Measurements from ENCODE around the gene ARID1B.

The ARID1B gene

DNA sequence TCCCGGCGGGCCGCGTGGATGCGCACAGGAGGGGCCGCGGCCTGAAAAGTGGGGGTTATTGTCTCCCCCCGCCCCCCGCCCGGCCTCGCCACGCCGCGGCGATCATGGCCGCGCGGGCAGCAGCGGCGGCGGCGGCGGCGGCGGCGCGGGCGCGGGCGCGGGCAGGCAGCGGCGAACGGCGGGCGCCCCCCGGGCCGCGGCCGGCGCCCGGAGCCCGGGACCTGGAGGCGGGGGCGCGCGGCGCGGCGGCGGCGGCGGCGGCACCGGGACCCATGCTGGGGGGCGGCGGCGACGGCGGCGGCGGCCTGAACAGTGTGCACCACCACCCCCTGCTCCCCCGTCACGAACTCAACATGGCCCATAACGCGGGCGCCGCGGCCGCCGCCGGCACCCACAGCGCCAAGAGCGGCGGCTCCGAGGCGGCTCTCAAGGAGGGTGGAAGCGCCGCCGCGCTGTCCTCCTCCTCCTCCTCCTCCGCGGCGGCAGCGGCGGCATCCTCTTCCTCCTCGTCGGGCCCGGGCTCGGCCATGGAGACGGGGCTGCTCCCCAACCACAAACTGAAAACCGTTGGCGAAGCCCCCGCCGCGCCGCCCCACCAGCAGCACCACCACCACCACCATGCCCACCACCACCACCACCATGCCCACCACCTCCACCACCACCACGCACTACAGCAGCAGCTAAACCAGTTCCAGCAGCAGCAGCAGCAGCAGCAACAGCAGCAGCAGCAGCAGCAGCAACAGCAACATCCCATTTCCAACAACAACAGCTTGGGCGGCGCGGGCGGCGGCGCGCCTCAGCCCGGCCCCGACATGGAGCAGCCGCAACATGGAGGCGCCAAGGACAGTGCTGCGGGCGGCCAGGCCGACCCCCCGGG lies 637 bp downstream of the ARID1B start:
- Histone ChIP-seq H3K4me3 (ENCODE audit: low read depth, low read length) (peak overlapping the region; percentile 94), H3K36me3 (ENCODE audit: control insufficient read depth in 2 of 2, insufficient read depth in 1 of 2, low read length in 2 of 2) (no peaks in the 10 kb centered on the region), H3K4me1 (ENCODE audit: control insufficient read depth, insufficient read depth, low read length) (peaks cover 20% of the 10 kb centered on the region), H3K9me3 (ENCODE audit: control insufficient read depth, insufficient read depth, low read depth, low read length) (no peaks in the 10 kb centered on the region), H3K27ac (ENCODE audit: extremely low read depth, low read depth, low read length) (peak overlapping the region; percentile 99)
- ChIA-PET POLR2A (interaction anchor here (1.0 kb wide), 1 partner anchor 91 kb away, joined by 5 read pairs; no protein-coding TSS in a partner anchor), CTCF (interaction anchor here (0.6 to 1.3 kb wide), 3 partner anchors 14 to 173 kb away, joined by 3 to 4 read pairs (median 4); no protein-coding TSS in a partner anchor)
- TF ChIP-seq ZNF514 (tag by site-specific recombination; IDR thresholded peaks at IDR 0.05) (no peak), ZNF114 (tag by site-specific recombination; IDR thresholded peaks at IDR 0.05) (no peak), ZNF335 (tag by site-specific recombination; conservative IDR thresholded peaks at IDR 0.05) (peak; percentile 76), ZBTB6 (tag by site-specific recombination; IDR thresholded peaks at IDR 0.05) (no peak), ZNF837 (tag by site-specific recombination; IDR thresholded peaks at IDR 0.05) (no peak; the same call in 1 of the 2 replicates), ZNF221 (tag by site-specific recombination; IDR thresholded peaks at IDR 0.05; ENCODE audit: borderline replicate concordance) (no peak), RBAK (tag by site-specific recombination; IDR thresholded peaks at IDR 0.05) (no peak), ZNF610 (tag by site-specific recombination; IDR thresholded peaks at IDR 0.05; ENCODE audit: borderline replicate concordance) (no peak), ZNF530 (tag by site-specific recombination; IDR thresholded peaks at IDR 0.05; ENCODE audit: low read depth) (no peak), OSR2 (tag by site-specific recombination; IDR thresholded peaks at IDR 0.05) (peak; percentile 72), ZNF155 (tag by site-specific recombination; IDR thresholded peaks at IDR 0.05) (no peak), ZNF560 (tag by site-specific recombination; IDR thresholded peaks at IDR 0.05; ENCODE audit: borderline replicate concordance) (no peak), ZNF747 (tag by site-specific recombination; IDR thresholded peaks at IDR 0.05) (no peak), MYNN (tag by site-specific recombination; IDR thresholded peaks at IDR 0.05; ENCODE audit: borderline replicate concordance) (peak; percentile 77; the same call in 1 of the 2 replicates), ZNF555 (tag by site-specific recombination; conservative IDR thresholded peaks at IDR 0.05) (no peak), ZFHX2 (tag by site-specific recombination; conservative IDR thresholded peaks at IDR 0.05) (peak; percentile 86), GLI4 (tag by site-specific recombination; IDR thresholded peaks at IDR 0.05) (peak; percentile 72; the same call in 1 of the 2 replicates), SP3 (tag by site-specific recombination; IDR thresholded peaks at IDR 0.05) (no peak), ZNF664 (tag by site-specific recombination; IDR thresholded peaks at IDR 0.05) (no peak), ZBTB26 (tag by site-specific recombination; optimal IDR thresholded peaks at IDR 0.05) (peak; percentile 90), BCL6B (tag by site-specific recombination; IDR thresholded peaks at IDR 0.05) (no peak), ZNF23 (tag by site-specific recombination; IDR thresholded peaks at IDR 0.05; ENCODE audit: borderline replicate concordance) (no peak), ZSCAN30 (tag by site-specific recombination; IDR thresholded peaks at IDR 0.05) (peak; percentile 43; the same call in 1 of the 2 replicates), ZBTB20 (tag by site-specific recombination; IDR thresholded peaks at IDR 0.05) (peak; percentile 87; the same call in 1 of the 2 replicates), ZNF548 (tag by site-specific recombination; IDR thresholded peaks at IDR 0.05) (no peak), HOXA7 (CRISPR knock-in tag; IDR thresholded peaks at IDR 0.05; ENCODE audit: borderline replicate concordance) (no peak), ZBTB17 (tag by site-specific recombination; IDR thresholded peaks at IDR 0.05) (no peak), ZFP41 (tag by site-specific recombination; IDR thresholded peaks at IDR 0.05; ENCODE audit: borderline replicate concordance) (no peak), MZF1 (tag by site-specific recombination; IDR thresholded peaks at IDR 0.05; ENCODE audit: borderline replicate concordance) (no peak), ZNF19 (tag by site-specific recombination; IDR thresholded peaks at IDR 0.05; ENCODE audit: low read depth) (no peak)
- TF ChIP-seq, protein P1, sequence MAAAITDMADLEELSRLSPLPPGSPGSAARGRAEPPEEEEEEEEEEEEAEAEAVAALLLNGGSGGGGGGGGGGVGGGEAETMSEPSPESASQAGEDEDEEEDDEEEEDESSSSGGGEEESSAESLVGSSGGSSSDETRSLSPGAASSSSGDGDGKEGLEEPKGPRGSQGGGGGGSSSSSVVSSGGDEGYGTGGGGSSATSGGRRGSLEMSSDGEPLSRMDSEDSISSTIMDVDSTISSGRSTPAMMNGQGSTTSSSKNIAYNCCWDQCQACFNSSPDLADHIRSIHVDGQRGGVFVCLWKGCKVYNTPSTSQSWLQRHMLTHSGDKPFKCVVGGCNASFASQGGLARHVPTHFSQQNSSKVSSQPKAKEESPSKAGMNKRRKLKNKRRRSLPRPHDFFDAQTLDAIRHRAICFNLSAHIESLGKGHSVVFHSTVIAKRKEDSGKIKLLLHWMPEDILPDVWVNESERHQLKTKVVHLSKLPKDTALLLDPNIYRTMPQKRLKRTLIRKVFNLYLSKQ (tag by site-specific recombination; IDR thresholded peaks at IDR 0.05; ENCODE audit: borderline replicate concordance), result no peak
- TF ChIP-seq, protein P2, sequence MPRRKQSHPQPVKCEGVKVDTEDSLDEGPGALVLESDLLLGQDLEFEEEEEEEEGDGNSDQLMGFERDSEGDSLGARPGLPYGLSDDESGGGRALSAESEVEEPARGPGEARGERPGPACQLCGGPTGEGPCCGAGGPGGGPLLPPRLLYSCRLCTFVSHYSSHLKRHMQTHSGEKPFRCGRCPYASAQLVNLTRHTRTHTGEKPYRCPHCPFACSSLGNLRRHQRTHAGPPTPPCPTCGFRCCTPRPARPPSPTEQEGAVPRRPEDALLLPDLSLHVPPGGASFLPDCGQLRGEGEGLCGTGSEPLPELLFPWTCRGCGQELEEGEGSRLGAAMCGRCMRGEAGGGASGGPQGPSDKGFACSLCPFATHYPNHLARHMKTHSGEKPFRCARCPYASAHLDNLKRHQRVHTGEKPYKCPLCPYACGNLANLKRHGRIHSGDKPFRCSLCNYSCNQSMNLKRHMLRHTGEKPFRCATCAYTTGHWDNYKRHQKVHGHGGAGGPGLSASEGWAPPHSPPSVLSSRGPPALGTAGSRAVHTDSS (tag by site-specific recombination; IDR thresholded peaks at IDR 0.05), result peak; percentile 93

All from HEK293 (cell line).